ENCODE results near the gene ARV1.
"Not testable (repeated sequence)": the region's sequence is repeated elsewhere in the genome, so short reads cannot be mapped to it uniquely, and the experiment has no call there.

ARV1 gene

DNA sequence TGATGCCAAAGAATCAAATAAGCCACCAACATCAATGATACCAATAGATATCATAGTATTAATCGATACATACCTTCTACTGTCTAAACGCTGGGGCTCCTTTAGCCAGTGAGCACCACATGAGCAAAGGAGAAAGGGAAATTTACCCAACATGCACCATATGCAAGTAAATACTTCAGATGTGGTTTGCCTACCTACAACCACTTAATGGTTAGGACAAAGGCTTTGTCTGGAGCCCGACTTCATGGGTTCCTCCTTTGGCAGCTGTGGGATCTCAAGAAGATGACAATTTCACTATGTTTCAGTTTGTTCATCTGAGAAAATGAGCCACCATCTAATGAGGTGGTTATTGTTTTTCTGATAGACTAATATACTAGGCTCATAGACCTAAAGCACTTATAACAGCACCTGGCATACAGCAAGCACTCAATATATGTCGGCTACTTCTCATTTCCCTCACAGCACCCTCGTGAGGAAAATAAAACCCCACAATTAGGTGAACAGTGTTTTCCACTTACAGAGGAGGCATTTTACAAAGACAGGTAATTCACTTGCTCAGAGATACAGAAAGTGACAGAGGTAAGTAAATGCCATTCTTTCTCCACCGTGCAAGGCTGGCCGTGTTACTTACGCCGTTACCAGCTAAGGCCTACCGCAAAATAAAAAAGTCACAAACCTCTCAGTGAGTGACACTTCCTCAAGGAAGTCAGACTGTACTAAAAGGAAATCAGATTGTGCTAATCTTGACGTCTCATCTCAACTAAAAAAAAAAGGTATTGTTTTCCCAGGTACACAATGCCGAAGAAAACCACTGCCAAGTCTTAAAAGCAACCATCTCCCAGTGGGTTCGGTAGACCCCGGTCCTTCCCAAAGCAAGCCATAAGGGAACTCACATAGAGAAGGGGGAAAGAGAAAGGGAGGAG is 1.8 kb upstream of the ARV1 start:
- Histone ChIP-seq H3K4me1 (ENCODE audit: insufficient read depth, low read length) (peaks cover 7% of the 10 kb centered on the region; the same call in 1 of the 2 replicates), H3K27me3 (ENCODE audit: insufficient read depth, low read length) (peaks cover 17% of the 10 kb centered on the region), H3K36me3 (ENCODE audit: insufficient read depth, low read length) (peaks cover 4% of the 10 kb centered on the region; the same call in 1 of the 2 replicates), H3K9ac (ENCODE audit: low read depth, low read length) (no peak overlapping the region), H3K9me3 (ENCODE audit: insufficient read depth, low read depth, low read length) (no peaks in the 10 kb centered on the region), H3K4me3 (ENCODE audit: low read length) (peak overlapping the region; percentile 84), H3K27ac (ENCODE audit: low read depth, low read length) (no peak overlapping the region)
- 91% methylated on average over 14 of the region's 14 CpGs for WGBS

DNA sequence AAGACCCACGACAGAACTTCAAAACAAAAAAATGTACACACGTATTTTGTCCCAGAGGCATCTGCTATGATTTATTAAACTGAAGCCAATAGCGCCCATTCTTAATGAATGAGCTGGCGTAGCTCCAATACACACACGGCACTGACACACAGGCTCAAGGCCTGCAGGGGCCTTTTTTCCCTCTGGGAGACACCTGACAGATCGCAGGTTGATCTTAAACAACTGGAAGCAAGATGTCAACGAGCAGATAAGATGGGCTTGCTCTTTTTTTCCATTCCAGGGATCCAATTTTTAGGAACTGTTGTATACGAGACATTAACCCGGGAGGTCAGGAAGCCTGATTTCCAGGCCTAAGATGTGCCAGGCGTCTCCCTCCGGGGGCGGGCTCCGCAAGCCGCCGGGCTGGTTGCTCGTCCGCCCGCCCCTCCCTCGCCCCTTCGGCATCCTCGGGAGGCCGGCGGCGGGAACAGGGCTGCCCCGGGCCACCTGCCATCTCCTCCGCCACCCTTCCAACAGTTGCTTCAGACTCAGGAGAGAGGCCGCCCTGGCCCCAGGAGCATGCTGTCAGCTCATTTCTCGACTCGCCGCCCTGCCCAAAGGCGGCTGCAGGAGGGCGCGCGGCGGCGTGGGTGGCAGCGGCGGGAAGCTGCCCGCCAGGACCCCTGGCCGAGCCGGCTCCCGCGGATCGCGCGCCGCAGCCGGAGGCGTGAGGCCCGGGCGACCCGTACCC is 968 bp upstream of the ARV1 start:
- Histone ChIP-seq H3K9me3 (ENCODE audit: insufficient read depth, low read depth, low read length) (no peaks in the 10 kb centered on the region), H3K27ac (ENCODE audit: low read depth, low read length) (no peak overlapping the region), H3K4me1 (ENCODE audit: insufficient read depth, low read length) (peaks cover 7% of the 10 kb centered on the region; the same call in 1 of the 2 replicates), H3K4me3 (ENCODE audit: low read length) (peak overlapping the region; percentile 84), H3K27me3 (ENCODE audit: insufficient read depth, low read length) (peaks cover 25% of the 10 kb centered on the region), H3K9ac (ENCODE audit: low read depth, low read length) (peak overlapping the region; percentile 52), H3K36me3 (ENCODE audit: insufficient read depth, low read length) (peaks cover 4% of the 10 kb centered on the region; the same call in 1 of the 2 replicates)
- 8% methylated on average over 52 of the region's 52 CpGs for WGBS

DNA sequence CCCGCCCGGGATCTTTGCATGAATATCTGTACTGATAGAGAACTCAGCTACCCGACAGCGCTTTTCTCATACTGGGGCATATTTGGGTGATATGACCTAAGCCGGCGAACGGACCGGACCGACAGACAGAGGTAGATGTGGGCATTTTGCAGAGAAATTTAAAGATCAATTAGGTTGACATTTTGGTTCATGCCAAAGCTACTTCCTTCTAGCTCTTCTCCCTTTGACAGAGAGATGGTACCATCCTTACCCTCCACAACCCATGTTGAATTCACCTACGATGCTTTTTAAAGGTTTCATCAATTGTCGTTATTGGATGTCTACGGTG is 459 bp downstream of the ARV1 start:
- Histone ChIP-seq H3K4me3 (ENCODE audit: low read length) (peak overlapping the region; percentile 84), H3K4me1 (ENCODE audit: insufficient read depth, low read length) (peaks cover 7% of the 10 kb centered on the region; the same call in 1 of the 2 replicates), H3K36me3 (ENCODE audit: insufficient read depth, low read length) (peaks cover 4% of the 10 kb centered on the region; the same call in 1 of the 2 replicates), H3K27ac (ENCODE audit: low read depth, low read length) (no peak overlapping the region), H3K9ac (ENCODE audit: low read depth, low read length) (peak overlapping the region; percentile 61; the same call in 1 of the 2 replicates), H3K9me3 (ENCODE audit: insufficient read depth, low read depth, low read length) (no peaks in the 10 kb centered on the region), H3K27me3 (ENCODE audit: insufficient read depth, low read length) (peaks cover 39% of the 10 kb centered on the region)
- 15% methylated on average over 12 of the region's 12 CpGs for WGBS

DNA sequence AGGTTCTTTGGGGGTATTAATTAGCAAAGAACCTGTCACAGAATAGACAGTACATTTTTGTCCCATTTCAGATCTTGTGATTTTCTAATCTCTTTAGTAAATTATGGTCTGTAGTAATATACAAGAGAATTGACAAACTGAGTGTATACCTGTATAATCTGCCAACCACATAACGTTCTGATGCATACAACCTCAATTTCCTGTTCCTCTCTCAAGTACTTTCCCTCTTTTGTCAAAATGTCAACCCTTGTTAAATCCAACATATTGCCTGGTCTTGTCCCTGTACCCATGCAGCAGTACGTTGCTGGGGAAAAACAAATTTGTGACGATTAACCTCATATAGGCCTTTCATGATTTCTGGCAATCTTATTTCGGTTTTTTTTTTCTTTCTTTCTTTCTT is 1.1 kb downstream of the ARV1 start:
- Histone ChIP-seq H3K27me3 (ENCODE audit: insufficient read depth, low read length) (peaks cover 45% of the 10 kb centered on the region), H3K9me3 (ENCODE audit: insufficient read depth, low read depth, low read length) (no peaks in the 10 kb centered on the region), H3K4me1 (ENCODE audit: insufficient read depth, low read length) (peaks cover 9% of the 10 kb centered on the region), H3K4me3 (ENCODE audit: low read length) (peak overlapping the region; percentile 84), H3K36me3 (ENCODE audit: insufficient read depth, low read length) (peaks cover 4% of the 10 kb centered on the region; the same call in 1 of the 2 replicates), H3K9ac (ENCODE audit: low read depth, low read length) (no peak overlapping the region), H3K27ac (ENCODE audit: low read depth, low read length) (no peak overlapping the region)
- 95% methylated on average over 4 of the region's 4 CpGs for WGBS

DNA sequence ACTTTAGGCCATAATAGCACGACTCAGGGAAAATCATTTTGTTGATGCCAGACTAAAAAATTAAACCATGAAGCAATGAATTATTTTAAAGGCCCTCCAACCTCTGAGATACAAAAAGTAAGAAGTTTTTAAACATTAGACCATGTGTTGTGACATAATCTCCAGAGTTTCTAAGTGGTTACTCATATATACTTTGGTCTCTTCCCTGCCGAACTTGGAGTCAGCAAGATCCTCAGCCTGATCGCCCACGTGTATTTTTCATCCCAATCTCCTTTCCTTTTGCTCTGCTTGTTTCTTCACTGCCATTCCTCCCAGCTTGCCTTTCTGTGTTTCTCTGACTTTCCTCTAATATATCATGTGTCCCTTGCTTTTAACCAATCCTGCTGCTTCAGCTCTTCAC is 3.8 kb downstream of the ARV1 start:
- peaks cover 14% of the 10 kb centered on the region for H3K4me1 ChIP-seq (ENCODE audit: insufficient read depth, low read length)
- H3K4me3 ChIP-seq (ENCODE audit: low read length) = no peak overlapping the region
- H3K9me3 ChIP-seq (ENCODE audit: insufficient read depth, low read depth, low read length) = no peaks in the 10 kb centered on the region
- H3K27ac ChIP-seq (ENCODE audit: low read depth, low read length) = no peak overlapping the region
- H3K9ac ChIP-seq (ENCODE audit: low read depth, low read length) = no peak overlapping the region
- WGBS = 87% methylated on average over 4 of the region's 4 CpGs
- H3K36me3 ChIP-seq (ENCODE audit: insufficient read depth, low read length) = no peaks in the 10 kb centered on the region
- H3K27me3 ChIP-seq (ENCODE audit: insufficient read depth, low read length) = peaks cover 68% of the 10 kb centered on the region

GRCh38 chr1:230983811-230984210 is 4.9 kb downstream of the ARV1 start:
- 78% methylated on average over 5 of the region's 5 CpGs for WGBS
- Histone ChIP-seq H3K9ac (ENCODE audit: low read depth, low read length) (no peak overlapping the region), H3K4me3 (ENCODE audit: low read length) (no peak overlapping the region), H3K27ac (ENCODE audit: low read depth, low read length) (no peak overlapping the region), H3K27me3 (ENCODE audit: insufficient read depth, low read length) (peaks cover 72% of the 10 kb centered on the region), H3K36me3 (ENCODE audit: insufficient read depth, low read length) (peaks cover 4% of the 10 kb centered on the region; the same call in 1 of the 2 replicates), H3K9me3 (ENCODE audit: insufficient read depth, low read depth, low read length) (no peaks in the 10 kb centered on the region), H3K4me1 (ENCODE audit: insufficient read depth, low read length) (peaks cover 12% of the 10 kb centered on the region)

- not testable (repeated sequence) for H3K9ac ChIP-seq (ENCODE audit: low read depth, low read length); H3K27ac ChIP-seq (ENCODE audit: low read depth, low read length); H3K36me3 ChIP-seq (ENCODE audit: insufficient read depth, low read length); H3K4me1 ChIP-seq (ENCODE audit: insufficient read depth, low read length); H3K9me3 ChIP-seq (ENCODE audit: insufficient read depth, low read depth, low read length)
- H3K27me3 ChIP-seq (ENCODE audit: insufficient read depth, low read length) = peaks cover 72% of the 10 kb centered on the region
- 15% methylated on average over 9 of the region's 10 CpGs for WGBS
- H3K4me3 ChIP-seq (ENCODE audit: low read length) = peak overlapping the region; percentile 15
Measured at GRCh38 chr1:230984622-230985515, 6.0 kb downstream of the ARV1 start.

GRCh38 chr1:230985711-230986110 is 6.8 kb downstream of the ARV1 start:
- Histone ChIP-seq H3K9me3 (ENCODE audit: insufficient read depth, low read depth, low read length) (no peaks in the 10 kb centered on the region), H3K9ac (ENCODE audit: low read depth, low read length) (no peak overlapping the region), H3K4me3 (ENCODE audit: low read length) (no peak overlapping the region), H3K27me3 (ENCODE audit: insufficient read depth, low read length) (peaks cover 70% of the 10 kb centered on the region), H3K4me1 (ENCODE audit: insufficient read depth, low read length) (peaks cover 8% of the 10 kb centered on the region), H3K27ac (ENCODE audit: low read depth, low read length) (no peak overlapping the region), H3K36me3 (ENCODE audit: insufficient read depth, low read length) (peaks cover 9% of the 10 kb centered on the region; the same call in 1 of the 2 replicates)
- WGBS = 91% methylated on average over 6 of the region's 6 CpGs

DNA sequence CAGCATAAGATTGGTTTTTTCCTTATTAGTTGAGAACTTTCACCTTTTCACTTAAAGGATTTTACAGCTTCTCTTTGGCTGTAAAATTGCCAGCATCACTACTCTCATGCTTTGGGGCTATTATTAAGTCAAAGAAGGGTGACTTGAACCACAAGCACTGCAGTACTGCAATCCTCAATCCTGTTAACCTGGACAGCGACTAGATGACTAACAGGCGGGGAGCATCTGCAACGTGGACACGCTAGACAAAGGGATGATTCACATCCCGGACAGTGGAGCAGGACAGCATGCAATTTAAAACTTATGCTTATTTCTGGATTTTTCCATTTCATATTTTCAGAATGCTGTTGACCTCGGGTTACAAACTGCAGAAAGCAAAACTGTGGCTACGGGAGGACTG is 8.1 kb downstream of the ARV1 start:
- H3K27ac ChIP-seq (ENCODE audit: low read depth, low read length) = no peak overlapping the region
- 94% methylated on average over 7 of the region's 7 CpGs for WGBS
- peaks cover 61% of the 10 kb centered on the region for H3K27me3 ChIP-seq (ENCODE audit: insufficient read depth, low read length)
- no peak overlapping the region for H3K9ac ChIP-seq (ENCODE audit: low read depth, low read length)
- H3K36me3 ChIP-seq (ENCODE audit: insufficient read depth, low read length) = peaks cover 17% of the 10 kb centered on the region; the same call in 1 of the 2 replicates
- H3K9me3 ChIP-seq (ENCODE audit: insufficient read depth, low read depth, low read length) = no peaks in the 10 kb centered on the region
- H3K4me1 ChIP-seq (ENCODE audit: insufficient read depth, low read length) = peaks cover 8% of the 10 kb centered on the region
- H3K4me3 ChIP-seq (ENCODE audit: low read length) = no peak overlapping the region

- no peaks in the 10 kb centered on the region for H3K9me3 ChIP-seq (ENCODE audit: insufficient read depth, low read depth, low read length)
- no peak overlapping the region for H3K4me3 ChIP-seq (ENCODE audit: low read length)
- H3K27me3 ChIP-seq (ENCODE audit: insufficient read depth, low read length) = peaks cover 56% of the 10 kb centered on the region
- WGBS = 95% methylated on average over 3 of the region's 3 CpGs
- peaks cover 22% of the 10 kb centered on the region; the same call in 1 of the 2 replicates for H3K36me3 ChIP-seq (ENCODE audit: insufficient read depth, low read length)
- H3K4me1 ChIP-seq (ENCODE audit: insufficient read depth, low read length) = peaks cover 8% of the 10 kb centered on the region
- no peak overlapping the region for H3K27ac ChIP-seq (ENCODE audit: low read depth, low read length)
- H3K9ac ChIP-seq (ENCODE audit: low read depth, low read length) = no peak overlapping the region
Measured at GRCh38 chr1:230987448-230987847, 8.6 kb downstream of the ARV1 start.
